Endothelial cell (in vitro differentiated cells): Measurements from ENCODE around the gene ATAD3C. TPM values are rescaled to one million over a fixed set of nuclear protein-coding genes. Genes with fewer than 3 reads are reported as not detected.
"Not testable (repeated sequence)": the region's sequence is repeated elsewhere in the genome, so short reads cannot be mapped to it uniquely, and the experiment has no call there.

Experiments used
- DNase-seq: peaks from one replicate; pipeline ENCODE4 v3.0.0; 2021; ENCODE audit warnings: low spot score
- H3K27ac Mint-ChIP-seq: one replicate; pipeline ENCODE4 v1.8.0; 2021; ENCODE audit warnings: mixed read lengths, inconsistent platforms; ENCODE audit not compliant: unreplicated experiment
- H3K27me3 Mint-ChIP-seq: one replicate; pipeline ENCODE4 v1.8.0; 2021; ENCODE audit warnings: mild to moderate bottlenecking, moderate library complexity, mixed read lengths, inconsistent platforms; ENCODE audit not compliant: unreplicated experiment
- H3K36me3 Mint-ChIP-seq: one replicate; pipeline ENCODE4 v1.8.0; 2021; ENCODE audit warnings: mild to moderate bottlenecking, low read depth, mixed read lengths, inconsistent platforms; ENCODE audit not compliant: unreplicated experiment
- H3K4me1 Mint-ChIP-seq: one replicate; pipeline ENCODE4 v1.8.0; 2021; ENCODE audit warnings: mild to moderate bottlenecking, mixed read lengths, inconsistent platforms; ENCODE audit not compliant: unreplicated experiment
- H3K4me3 Mint-ChIP-seq: one replicate; pipeline ENCODE4 v1.8.0; 2021; ENCODE audit warnings: mild to moderate bottlenecking, mixed read lengths, inconsistent platforms; ENCODE audit not compliant: unreplicated experiment
- H3K9me3 Mint-ChIP-seq: one replicate; pipeline ENCODE4 v1.8.0; 2021; ENCODE audit warnings: mixed read lengths, inconsistent platforms; ENCODE audit not compliant: unreplicated experiment
- CTCF ChIP-seq: fragments of 200-600 bp; sonication (generic); IDR thresholded peaks from one replicate; pipeline ENCODE4 v1.5.0; 2021; ENCODE audit warnings: antibody characterized with exemption; ENCODE audit not compliant: unreplicated experiment
- total RNA-seq: library from RNA; stranded (reverse); fragmentation: NEBNext Ultra II Directional; extraction: Animal tissue kit (Norgen Biotek cat#: 25700); gene quantifications from one replicate; pipeline ENCODE4 v1.2.1, GENCODE V29; 2021; ENCODE audit not compliant: unreplicated experiment

ATAD3C gene
- total RNA-seq, 1 donor from 2014 or later: 2.9 TPM

GRCh38 chr1:1511533-1512285 is 62.2 kb downstream of the ATAD3C start, which contains the start of gene ATAD3A:
TSS of gene ATAD3A (plus strand) at chr1:1512162. CDS start at chr1:1512269, 107 bp downstream.
- no peaks in the 10 kb centered on the region for H3K9me3 Mint-ChIP-seq
- H3K27ac Mint-ChIP-seq: peak within 1 kb of the TSS; percentile 95
- peaks cover 6% of the 10 kb centered on the region for H3K36me3 Mint-ChIP-seq
- peaks cover 9% of the 10 kb centered on the region for H3K27me3 Mint-ChIP-seq
- DNase-seq: peak; percentile 96
- H3K4me1 Mint-ChIP-seq: peaks cover 8% of the 10 kb centered on the region
- H3K4me3 Mint-ChIP-seq: peak within 1 kb of the TSS; percentile 98
- TF ChIP-seq CTCF: no peak

DNA sequence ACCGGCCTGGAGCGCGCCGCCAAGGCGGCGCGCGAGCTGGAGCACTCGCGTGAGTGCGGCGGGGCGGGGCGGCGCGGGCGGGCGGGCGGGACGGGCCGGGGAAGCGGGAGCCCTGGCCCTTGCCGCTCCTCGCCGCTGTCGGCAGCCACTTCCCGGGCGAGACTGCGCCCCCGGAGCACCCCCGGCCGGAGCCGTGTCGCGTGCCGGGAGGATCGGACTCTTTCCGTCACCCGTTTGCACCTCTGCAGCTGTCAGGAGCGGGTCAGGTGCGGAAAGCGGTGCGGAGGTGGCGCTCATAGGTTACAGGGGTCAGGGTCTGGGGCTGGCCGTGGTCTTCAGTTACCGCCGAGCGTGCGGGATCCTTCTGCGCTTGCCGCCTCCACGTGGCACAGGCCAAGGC is 62.9 kb downstream of the ATAD3C start:
- not testable (repeated sequence) for H3K9me3 Mint-ChIP-seq, H3K4me1 Mint-ChIP-seq, H3K27ac Mint-ChIP-seq, DNase-seq, H3K27me3 Mint-ChIP-seq, H3K36me3 Mint-ChIP-seq
- H3K4me3 Mint-ChIP-seq: peak overlapping the region; percentile 81

GRCh38 chr1:1513675-1514074 is 64.2 kb downstream of the ATAD3C start:
- Mint-ChIP-seq H3K36me3 (peaks cover 14% of the 10 kb centered on the region), H3K4me3 (peak overlapping the region; percentile 79)
- not testable (repeated sequence) for DNase-seq

GRCh38 chr1:1514376-1514775 is 64.9 kb downstream of the ATAD3C start:
- H3K27ac Mint-ChIP-seq, DNase-seq, H3K4me1 Mint-ChIP-seq, H3K4me3 Mint-ChIP-seq, H3K27me3 Mint-ChIP-seq, H3K9me3 Mint-ChIP-seq: not testable (repeated sequence)
- peaks cover 16% of the 10 kb centered on the region for H3K36me3 Mint-ChIP-seq

More at GRCh38 chr1:1513675-1514074, 64.2 kb downstream of the ATAD3C start:
- not testable (repeated sequence) for H3K27me3 Mint-ChIP-seq, H3K4me1 Mint-ChIP-seq, H3K27ac Mint-ChIP-seq, H3K9me3 Mint-ChIP-seq

DNA sequence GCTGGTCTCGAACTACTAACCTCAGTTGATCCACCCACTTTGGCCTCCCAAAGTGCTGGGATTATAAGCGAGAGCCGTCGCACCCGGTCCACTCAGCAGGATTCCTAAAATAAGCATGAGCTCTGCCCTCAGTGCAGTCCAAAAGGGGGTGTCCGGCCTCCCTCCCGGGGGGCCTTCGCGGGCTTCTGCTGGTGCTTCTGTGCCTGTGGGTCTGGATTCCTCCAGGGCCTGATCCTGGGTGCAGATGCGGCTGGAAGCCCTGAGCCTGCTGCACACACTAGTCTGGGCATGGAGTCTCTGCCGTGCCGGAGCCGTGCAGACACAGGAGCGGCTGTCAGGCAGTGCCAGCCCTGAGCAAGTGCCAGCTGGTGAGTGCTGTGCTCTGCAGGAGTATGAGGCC is 67.4 kb downstream of the ATAD3C start:
- not testable (repeated sequence) for H3K4me1 Mint-ChIP-seq, H3K4me3 Mint-ChIP-seq, H3K27ac Mint-ChIP-seq, H3K9me3 Mint-ChIP-seq, DNase-seq, H3K27me3 Mint-ChIP-seq
- peaks cover 10% of the 10 kb centered on the region for H3K36me3 Mint-ChIP-seq

GRCh38 chr1:1517973-1518620 is 68.6 kb downstream of the ATAD3C start:
- Mint-ChIP-seq H3K36me3 (peaks cover 10% of the 10 kb centered on the region), H3K27me3 (peaks cover 6% of the 10 kb centered on the region), H3K27ac (no peak overlapping the region), H3K9me3 (no peaks in the 10 kb centered on the region), H3K4me3 (peak overlapping the region; percentile 59), H3K4me1 (peaks cover 2% of the 10 kb centered on the region)
- TF ChIP-seq CTCF: no peak
- no peak for DNase-seq

DNA sequence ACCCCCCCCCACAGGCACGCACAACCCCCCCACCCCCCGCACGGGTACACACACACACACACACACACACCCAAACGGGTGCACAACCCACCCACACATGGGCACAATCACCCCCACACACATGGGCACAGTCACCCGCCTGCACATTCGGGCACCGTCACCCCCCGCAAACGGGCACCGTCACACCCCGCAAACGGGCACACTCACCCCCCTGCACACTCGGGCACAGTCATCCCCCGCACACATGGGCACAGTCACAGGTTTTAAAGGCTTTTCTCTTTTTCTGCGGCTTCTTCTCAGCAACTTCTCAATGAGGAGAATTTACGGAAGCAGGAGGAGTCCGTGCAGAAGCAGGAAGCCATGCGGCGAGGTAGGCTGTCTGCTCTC is 69.1 kb downstream of the ATAD3C start:
- DNase-seq, H3K27me3 Mint-ChIP-seq, H3K4me3 Mint-ChIP-seq, H3K9me3 Mint-ChIP-seq, H3K4me1 Mint-ChIP-seq: not testable (repeated sequence)
- Mint-ChIP-seq H3K36me3 (peaks cover 10% of the 10 kb centered on the region), H3K27ac (peak overlapping the region; percentile 36)

Other genes starting within 250 kb of the ATAD3C start
- not detected for gene TNFRSF18, start 243.1 kb upstream of the ATAD3C start, total RNA-seq
- gene TNFRSF4, start 235.5 kb upstream of the ATAD3C start, total RNA-seq: 0.80 TPM
- gene SDF4, start 217.7 kb upstream of the ATAD3C start, total RNA-seq: 130 TPM
- 43.2 TPM for gene B3GALT6, start 217.5 kb upstream of the ATAD3C start, total RNA-seq
- 0.69 TPM for gene C1QTNF12, start 203.0 kb upstream of the ATAD3C start, total RNA-seq
- 71.9 TPM for gene UBE2J2, start 175.8 kb upstream of the ATAD3C start, total RNA-seq
- 3.9 TPM for gene SCNN1D, start 169.3 kb upstream of the ATAD3C start, total RNA-seq
- 54.0 TPM for gene ACAP3, start 141.8 kb upstream of the ATAD3C start, total RNA-seq
- gene PUSL1, start 141.1 kb upstream of the ATAD3C start, total RNA-seq: 14.0 TPM
- 104 TPM for gene INTS11, start 125.0 kb upstream of the ATAD3C start, total RNA-seq
- 26.0 TPM for gene CPTP, start 124.9 kb upstream of the ATAD3C start, total RNA-seq
- gene TAS1R3, start 118.4 kb upstream of the ATAD3C start, total RNA-seq: 1.2 TPM
- gene DVL1, start 100.3 kb upstream of the ATAD3C start, total RNA-seq: 26.7 TPM
- 0.64 TPM for gene MXRA8, start 91.1 kb upstream of the ATAD3C start, total RNA-seq
- gene AURKAIP1, start 74.5 kb upstream of the ATAD3C start, total RNA-seq: 128 TPM
- gene CCNL2, start 50.4 kb upstream of the ATAD3C start, total RNA-seq: 266 TPM
- 95.0 TPM for gene MRPL20, start 42.4 kb upstream of the ATAD3C start, total RNA-seq
- 0.31 TPM for gene ANKRD65, start 28.4 kb upstream of the ATAD3C start, total RNA-seq
- 34.2 TPM for gene VWA1, start 14.0 kb upstream of the ATAD3C start, total RNA-seq
- 27.2 TPM for gene ATAD3B, start 22.1 kb downstream of the ATAD3C start, total RNA-seq
- 30.4 TPM for gene ATAD3A, start 62.5 kb downstream of the ATAD3C start, total RNA-seq
- gene TMEM240, start 90.9 kb downstream of the ATAD3C start, total RNA-seq: 6.6 TPM
- gene SSU72, start 125.2 kb downstream of the ATAD3C start, total RNA-seq: 114 TPM
- gene FNDC10, start 150.4 kb downstream of the ATAD3C start, total RNA-seq: 11.6 TPM
- gene MIB2, start 165.8 kb downstream of the ATAD3C start, total RNA-seq: 84.4 TPM
- 26.7 TPM for gene MMP23B, start 182.5 kb downstream of the ATAD3C start, total RNA-seq
- 71.0 TPM for gene CDK11B, start 209.3 kb downstream of the ATAD3C start, total RNA-seq
- gene SLC35E2B, start 243.1 kb downstream of the ATAD3C start, total RNA-seq: 140 TPM